GM12872 (cell line): ENCODE measurements around the gene PHTF2.

ENCODE experiments used
- CTCF ChIP-seq: IDR thresholded peaks from 3 replicates; pipeline ENCODE4 v1.5.1; 2011; ENCODE audit warnings: low read depth, mild to moderate bottlenecking, low read length, moderate library complexity; ENCODE audit not compliant: insufficient read depth

The PHTF2 gene

GRCh38 chr7:77806425-77806824, 7.9 kb downstream of the PHTF2 start:
- TF ChIP-seq CTCF = no peak

GRCh38 chr7:77808517-77808916, 9.9 kb downstream of the PHTF2 start:
- no peak for TF ChIP-seq CTCF

- TF ChIP-seq CTCF = no peak
Observed at GRCh38 chr7:77811516-77812289, 13.1 kb downstream of the PHTF2 start.

GRCh38 chr7:77812290-77812685, 13.7 kb downstream of the PHTF2 start:
- TF ChIP-seq CTCF = no peak

- no peak for TF ChIP-seq CTCF
Observed at GRCh38 chr7:77813180-77813579, 14.6 kb downstream of the PHTF2 start.

- TF ChIP-seq CTCF = no peak
Observed at GRCh38 chr7:77819021-77819420, 20.4 kb downstream of the PHTF2 start.

- no peak for TF ChIP-seq CTCF
Observed at GRCh38 chr7:77820967-77821366, 22.4 kb downstream of the PHTF2 start.
